ENCODE data around the gene PPIP5K2. TPM values are rescaled to one million over a fixed set of nuclear protein-coding genes. Genes with fewer than 3 reads are reported as not detected.
"Not testable (repeated sequence)": the region's sequence is repeated elsewhere in the genome, so short reads cannot be mapped to it uniquely, and the experiment has no call there.

PPIP5K2 gene
- total RNA-seq, 1 experiment from 2014 or later, result 67.2 TPM

- no peak overlapping the region for H3K27ac Mint-ChIP-seq (ENCODE audit: unreplicated experiment)
- BruUV-seq (replicated peaks), result no TSS peak
These were observed 58.1 kb downstream of the PPIP5K2 start for GRCh38 chr5:103178167-103178566.

GRCh38 chr5:103186152-103186551, 66.1 kb downstream of the PPIP5K2 start:
- Mint-ChIP-seq H3K4me1 (ENCODE audit: low read depth, unreplicated experiment) (no peaks in the 10 kb centered on the region), H3K36me3 (ENCODE audit: insufficient read depth, unreplicated experiment) (no peaks in the 10 kb centered on the region), H3K9me3 (ENCODE audit: low read depth, unreplicated experiment) (no peaks in the 10 kb centered on the region), H3K27me3 (ENCODE audit: unreplicated experiment) (no peaks in the 10 kb centered on the region), H3K4me3 (ENCODE audit: low read depth, unreplicated experiment) (no peak overlapping the region), H3K27ac (ENCODE audit: unreplicated experiment) (no peak overlapping the region)
- DNase-seq, result no peak
- intact Hi-C loops (cut with micrococcal nuclease; ENCODE audit: unreplicated experiment), result no loop called here
- CTCF ChIA-PET, result no interaction called here
- no peak for TF ChIP-seq CTCF (IDR thresholded peaks at IDR 0.05; ENCODE audit: unreplicated experiment)
- BruUV-seq (replicated peaks), result no TSS peak

More at GRCh38 chr5:103178167-103178566, 58.1 kb downstream of the PPIP5K2 start:
- no peak for TF ChIP-seq CTCF (IDR thresholded peaks at IDR 0.05; ENCODE audit: unreplicated experiment)
- Mint-ChIP-seq H3K27me3 (ENCODE audit: unreplicated experiment) (no peaks in the 10 kb centered on the region), H3K9me3 (ENCODE audit: low read depth, unreplicated experiment) (no peaks in the 10 kb centered on the region), H3K4me1 (ENCODE audit: low read depth, unreplicated experiment) (no peaks in the 10 kb centered on the region), H3K36me3 (ENCODE audit: insufficient read depth, unreplicated experiment) (no peaks in the 10 kb centered on the region), H3K4me3 (ENCODE audit: low read depth, unreplicated experiment) (no peak overlapping the region)
- DNase-seq, result no peak
- CTCF ChIA-PET, result no interaction called here
- intact Hi-C loops (cut with micrococcal nuclease; ENCODE audit: unreplicated experiment), result no loop called here

GRCh38 chr5:103188436-103188835, 68.3 kb downstream of the PPIP5K2 start:
- no peaks in the 10 kb centered on the region for H3K27me3 Mint-ChIP-seq (ENCODE audit: unreplicated experiment)
- H3K36me3 Mint-ChIP-seq (ENCODE audit: insufficient read depth, unreplicated experiment), result no peaks in the 10 kb centered on the region
- intact Hi-C loops (cut with micrococcal nuclease; ENCODE audit: unreplicated experiment), result no loop called here
- H3K4me1 Mint-ChIP-seq (ENCODE audit: low read depth, unreplicated experiment), result no peaks in the 10 kb centered on the region
- CTCF ChIA-PET, result no interaction called here
- TF ChIP-seq CTCF (IDR thresholded peaks at IDR 0.05; ENCODE audit: unreplicated experiment), result no peak
- DNase-seq, result no peak
- BruUV-seq (replicated peaks), result no TSS peak
- no peaks in the 10 kb centered on the region for H3K9me3 Mint-ChIP-seq (ENCODE audit: low read depth, unreplicated experiment)
- no peak overlapping the region for H3K27ac Mint-ChIP-seq (ENCODE audit: unreplicated experiment)
- H3K4me3 Mint-ChIP-seq (ENCODE audit: low read depth, unreplicated experiment), result no peak overlapping the region

GRCh38 chr5:103203226-103203625, 83.1 kb downstream of the PPIP5K2 start:
- intact Hi-C loops (cut with micrococcal nuclease; ENCODE audit: unreplicated experiment), result no loop called here
- no TSS peak for BruUV-seq (replicated peaks)
- Mint-ChIP-seq H3K4me3 (ENCODE audit: low read depth, unreplicated experiment) (no peak overlapping the region), H3K4me1 (ENCODE audit: low read depth, unreplicated experiment) (no peaks in the 10 kb centered on the region), H3K36me3 (ENCODE audit: insufficient read depth, unreplicated experiment) (no peaks in the 10 kb centered on the region), H3K27me3 (ENCODE audit: unreplicated experiment) (no peaks in the 10 kb centered on the region), H3K9me3 (ENCODE audit: low read depth, unreplicated experiment) (no peaks in the 10 kb centered on the region), H3K27ac (ENCODE audit: unreplicated experiment) (no peak overlapping the region)
- CTCF ChIA-PET, result no interaction called here
- no peak for TF ChIP-seq CTCF (IDR thresholded peaks at IDR 0.05; ENCODE audit: unreplicated experiment)
- DNase-seq, result no peak

GRCh38 chr5:103204990-103205389, 84.9 kb downstream of the PPIP5K2 start:
- H3K27me3 Mint-ChIP-seq (ENCODE audit: unreplicated experiment); H3K4me1 Mint-ChIP-seq (ENCODE audit: low read depth, unreplicated experiment); DNase-seq; H3K4me3 Mint-ChIP-seq (ENCODE audit: low read depth, unreplicated experiment); H3K27ac Mint-ChIP-seq (ENCODE audit: unreplicated experiment); H3K9me3 Mint-ChIP-seq (ENCODE audit: low read depth, unreplicated experiment); BruUV-seq (replicated peaks); intact Hi-C loops (cut with micrococcal nuclease; ENCODE audit: unreplicated experiment); CTCF ChIA-PET; H3K36me3 Mint-ChIP-seq (ENCODE audit: insufficient read depth, unreplicated experiment): not testable (repeated sequence)
